H9 (cell line): ENCODE measurements around the gene SEMA7A. TPM values are rescaled to one million over a fixed set of nuclear protein-coding genes. Genes with fewer than 3 reads are reported as not detected.

ENCODE experiments used
- DNase-seq: peaks from one replicate; pipeline ENCODE4 v3.0.0-alpha.2; 2017
- H2AFZ ChIP-seq: one replicate; pipeline ENCODE4 v1.6.1; 2013; ENCODE audit warnings: mild to moderate bottlenecking, low read length, control low read depth, moderate library complexity
- H2AK5ac ChIP-seq: 2 replicates; pipeline ENCODE4 v1.6.1; 2013; ENCODE audit warnings: low read length, control low read depth, mixed read lengths; ENCODE audit not compliant: insufficient read length
- H2BK120ac ChIP-seq: one replicate; pipeline ENCODE4 v1.6.1; 2013; ENCODE audit warnings: low read depth, mild to moderate bottlenecking, low read length, control low read depth, inconsistent platforms; ENCODE audit not compliant: poor library complexity, severe bottlenecking
- H2BK12ac ChIP-seq: 2 replicates; pipeline ENCODE4 v1.6.1; 2013; ENCODE audit warnings: low read length, control low read depth, mixed read lengths, low read depth; ENCODE audit not compliant: insufficient read length
- H2BK15ac ChIP-seq: 2 replicates; pipeline ENCODE4 v1.6.1; 2013; ENCODE audit warnings: low read depth, low read length, control low read depth
- H2BK20ac ChIP-seq: one replicate; pipeline ENCODE4 v1.6.1; 2013; ENCODE audit warnings: low read depth, mild to moderate bottlenecking, low read length, control low read depth, inconsistent platforms; ENCODE audit not compliant: poor library complexity, severe bottlenecking
- H2BK5ac ChIP-seq: 2 replicates; pipeline ENCODE4 v1.6.1; 2013; ENCODE audit warnings: low read length, control low read depth, mixed read lengths; ENCODE audit not compliant: insufficient read length
- H3K14ac ChIP-seq: 2 replicates; pipeline ENCODE4 v1.6.1; 2013; ENCODE audit warnings: low read length, control low read depth; ENCODE audit not compliant: insufficient read depth
- H3K18ac ChIP-seq: 2 replicates; pipeline ENCODE4 v1.6.1; 2013; ENCODE audit warnings: low read depth, mild to moderate bottlenecking, mixed read lengths, low read length, control low read depth; ENCODE audit not compliant: insufficient read length
- H3K23ac ChIP-seq: 2 replicates; pipeline ENCODE4 v1.6.1; 2013; ENCODE audit warnings: low read length, control low read depth, mixed read lengths, low read depth; ENCODE audit not compliant: insufficient read length
- H3K23me2 ChIP-seq: 2 replicates; pipeline ENCODE4 v1.6.1; 2013; ENCODE audit warnings: low read depth, mild to moderate bottlenecking, mixed read lengths, low read length, control low read depth; ENCODE audit not compliant: insufficient read length, poor library complexity, severe bottlenecking
- H3K27ac ChIP-seq: 2 replicates; pipeline ENCODE4 v1.5.1; 2013; ENCODE audit warnings: low read length, control low read depth, mixed read lengths, low read depth; ENCODE audit not compliant: insufficient read length
- H3K27me3 ChIP-seq: 2 replicates; pipeline ENCODE4 v1.6.1; 2013; ENCODE audit warnings: low read length, control low read depth, inconsistent platforms; ENCODE audit not compliant: insufficient read depth
- H3K4ac ChIP-seq: 2 replicates; pipeline ENCODE4 v1.6.1; 2013; ENCODE audit warnings: low read depth, mild to moderate bottlenecking, control low read depth, inconsistent platforms, low read length, moderate library complexity
- H3K4me1 ChIP-seq: 2 replicates; pipeline ENCODE4 v1.6.1; 2013; ENCODE audit warnings: low read length, control low read depth, inconsistent platforms; ENCODE audit not compliant: insufficient read depth
- H3K4me2 ChIP-seq: 2 replicates; pipeline ENCODE4 v1.6.1; 2013; ENCODE audit warnings: low read length, control low read depth, mixed read lengths; ENCODE audit not compliant: insufficient read length, insufficient read depth
- H3K56ac ChIP-seq: 2 replicates; pipeline ENCODE4 v1.6.1; 2013; ENCODE audit warnings: low read depth, mild to moderate bottlenecking, mixed read lengths, low read length, control low read depth; ENCODE audit not compliant: insufficient read length
- H3K79me1 ChIP-seq: 2 replicates; pipeline ENCODE4 v1.6.1; 2013; ENCODE audit warnings: low read depth, mild to moderate bottlenecking, moderate library complexity, low read length, control low read depth, inconsistent platforms; ENCODE audit not compliant: insufficient read depth, poor library complexity, severe bottlenecking
- H3K79me2 ChIP-seq: 2 replicates; pipeline ENCODE4 v1.6.1; 2013; ENCODE audit warnings: low read length, control low read depth, inconsistent platforms; ENCODE audit not compliant: insufficient read depth
- H3K9ac ChIP-seq: 2 replicates; pipeline ENCODE4 v1.6.1; 2013; ENCODE audit warnings: low read length, control low read depth, mixed read lengths; ENCODE audit not compliant: insufficient read length; ENCODE audit errors: extremely low read depth
- H3K9me3 ChIP-seq: one replicate; pipeline ENCODE4 v1.6.1; 2013; ENCODE audit warnings: low read depth, low read length, inconsistent platforms; ENCODE audit not compliant: control insufficient read depth
- H3T11ph ChIP-seq: one replicate; pipeline ENCODE4 v1.6.1; 2013; ENCODE audit warnings: mild to moderate bottlenecking, low read length, control low read depth, inconsistent platforms
- H4K20me1 ChIP-seq: one replicate; pipeline ENCODE4 v1.6.1; 2013; ENCODE audit not compliant: control insufficient read depth, insufficient read length, insufficient read depth
- H4K5ac ChIP-seq: 2 replicates; pipeline ENCODE4 v1.6.1; 2013; ENCODE audit warnings: low read depth, mild to moderate bottlenecking, mixed read lengths, low read length, control low read depth; ENCODE audit not compliant: insufficient read length
- H4K8ac ChIP-seq: replicated peaks from 2 replicates; pipeline ENCODE4 v1.6.1; 2013; ENCODE audit warnings: low read length, control low read depth, mixed read lengths, low read depth; ENCODE audit not compliant: insufficient read length
- H4K91ac ChIP-seq: 2 replicates; pipeline ENCODE4 v1.6.1; 2013; ENCODE audit warnings: low read depth, mild to moderate bottlenecking, moderate library complexity, mixed read lengths, low read length, control low read depth; ENCODE audit not compliant: insufficient read length
- H3K27ac Mint-ChIP-seq, 3 experiments: 2 replicates in 2 of 3; 3 replicates in 1 of 3; pipeline ENCODE4 v1.8.0; 2020 to 2021; ENCODE audit warnings: mixed read lengths in 3 of 3, mild to moderate bottlenecking in 1 of 3, moderate library complexity in 1 of 3
- H3K27me3 Mint-ChIP-seq: 2 replicates; pipeline ENCODE4 v1.8.0; 2021; ENCODE audit warnings: low read depth, mild to moderate bottlenecking, moderate library complexity, mixed read lengths
- H3K36me3 Mint-ChIP-seq, 3 experiments: 2 replicates in 2 of 3; 3 replicates in 1 of 3; pipeline ENCODE4 v1.8.0; 2020 to 2021; ENCODE audit warnings: low read depth in 3 of 3, mixed read lengths in 3 of 3; ENCODE audit not compliant: insufficient read depth in 1 of 3
- H3K4me1 Mint-ChIP-seq, 2 experiments: 2 replicates each; pipeline ENCODE4 v1.8.0; 2020; ENCODE audit warnings: mixed read lengths in 2 of 2
- H3K4me3 Mint-ChIP-seq, 2 experiments: 2 replicates in 1 of 2; 3 replicates in 1 of 2; pipeline ENCODE4 v1.8.0; 2020 to 2021; ENCODE audit warnings: mild to moderate bottlenecking in 2 of 2, mixed read lengths in 2 of 2, moderate library complexity in 1 of 2
- H3K9me3 Mint-ChIP-seq, 2 experiments: 2 replicates in 1 of 2; 3 replicates in 1 of 2; pipeline ENCODE4 v1.8.0; 2020; ENCODE audit warnings: mild to moderate bottlenecking in 2 of 2, mixed read lengths in 2 of 2, moderate library complexity in 1 of 2
- WGBS: extraction: QIAGEN DNeasy Blood & Tissue Kit; methylation state at CpG from one replicate; pipeline ENCODE4 v1.1.7; 2013; ENCODE audit warnings: missing lambda C conversion rate, low lambda C conversion rate, mixed read lengths; ENCODE audit not compliant: insufficient read length; ENCODE audit errors: extremely low coverage; 5-methylcytosine and 5-hydroxymethylcytosine counted together
- total RNA-seq: library from RNA; stranded (reverse); gene quantifications from 2 replicates; pipeline ENCODE4 v1.2.1, GENCODE V29; 2021
- TF ChIP-seq, protein P1 (sequence below): fragments of 200-600 bp; sonication (generic); conservative IDR thresholded peaks from 3 replicates; pipeline ENCODE4 v1.8.0; 2021; ENCODE audit warnings: antibody characterized with exemption, mild to moderate bottlenecking

SEMA7A gene
- total RNA-seq, 1 experiment from 2014 or later = 5.7 TPM

DNA sequence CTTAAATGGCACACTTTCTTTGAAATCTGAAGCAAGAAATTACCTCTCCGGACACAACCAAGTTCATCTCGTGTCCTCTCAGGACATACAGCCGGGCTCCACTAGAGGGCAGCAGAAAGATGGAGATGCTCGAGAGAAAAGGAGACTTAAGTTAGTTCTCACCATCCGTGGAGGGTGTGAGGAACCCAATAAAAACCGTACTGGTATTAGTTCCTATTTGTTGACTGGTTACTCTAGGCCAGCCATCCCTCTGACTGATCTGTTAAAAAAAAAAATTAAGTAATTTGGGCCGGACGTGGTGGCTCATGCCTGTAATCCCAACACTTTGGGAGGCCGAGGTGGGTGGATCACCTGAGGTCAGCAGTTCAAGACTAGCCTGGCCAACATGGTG lies 58.5 kb downstream of the SEMA7A start:
- Histone ChIP-seq H3K18ac (no peak overlapping the region), H3K4me1 (no peaks in the 10 kb centered on the region; the same call in 1 of the 2 replicates), H2AFZ (no peak overlapping the region), H2BK5ac (no peak overlapping the region), H2AK5ac (no peak overlapping the region), H2BK120ac (no peak overlapping the region), H3K9ac (no peak overlapping the region), H3T11ph (no peak overlapping the region), H3K14ac (no peak overlapping the region), H3K79me2 (no peaks in the 10 kb centered on the region), H3K4me2 (peak overlapping the region; percentile 50), H3K56ac (no peak overlapping the region), H4K20me1 (no peaks in the 10 kb centered on the region), H3K9me3 (no peaks in the 10 kb centered on the region), H3K4ac (no peak overlapping the region), H4K91ac (no peak overlapping the region), H4K8ac (no peak overlapping the region), H3K79me1 (no peaks in the 10 kb centered on the region), H2BK20ac (no peak overlapping the region), H2BK15ac (no peak overlapping the region), H3K27ac (no peak overlapping the region), H2BK12ac (no peak overlapping the region), H3K23ac (no peak overlapping the region), H3K23me2 (peaks cover 11% of the 10 kb centered on the region), H3K27me3 (no peaks in the 10 kb centered on the region; the same call in 1 of the 2 replicates), H4K5ac (no peak overlapping the region)
- H3K36me3 Mint-ChIP-seq = no peaks in the 10 kb centered on the region
- TF ChIP-seq, protein P1, sequence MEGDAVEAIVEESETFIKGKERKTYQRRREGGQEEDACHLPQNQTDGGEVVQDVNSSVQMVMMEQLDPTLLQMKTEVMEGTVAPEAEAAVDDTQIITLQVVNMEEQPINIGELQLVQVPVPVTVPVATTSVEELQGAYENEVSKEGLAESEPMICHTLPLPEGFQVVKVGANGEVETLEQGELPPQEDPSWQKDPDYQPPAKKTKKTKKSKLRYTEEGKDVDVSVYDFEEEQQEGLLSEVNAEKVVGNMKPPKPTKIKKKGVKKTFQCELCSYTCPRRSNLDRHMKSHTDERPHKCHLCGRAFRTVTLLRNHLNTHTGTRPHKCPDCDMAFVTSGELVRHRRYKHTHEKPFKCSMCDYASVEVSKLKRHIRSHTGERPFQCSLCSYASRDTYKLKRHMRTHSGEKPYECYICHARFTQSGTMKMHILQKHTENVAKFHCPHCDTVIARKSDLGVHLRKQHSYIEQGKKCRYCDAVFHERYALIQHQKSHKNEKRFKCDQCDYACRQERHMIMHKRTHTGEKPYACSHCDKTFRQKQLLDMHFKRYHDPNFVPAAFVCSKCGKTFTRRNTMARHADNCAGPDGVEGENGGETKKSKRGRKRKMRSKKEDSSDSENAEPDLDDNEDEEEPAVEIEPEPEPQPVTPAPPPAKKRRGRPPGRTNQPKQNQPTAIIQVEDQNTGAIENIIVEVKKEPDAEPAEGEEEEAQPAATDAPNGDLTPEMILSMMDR = peak; percentile 83
- WGBS = no CpG with 5 or more reads among the region's 9 CpGs
- DNase-seq = peak; percentile 77
- H3K4me1 Mint-ChIP-seq = peaks cover 21 to 22% of the 10 kb centered on the region in 2 experiments
- no peaks in the 10 kb centered on the region for H3K9me3 Mint-ChIP-seq
- H3K4me3 Mint-ChIP-seq = peak overlapping the region; percentile 69 to 82
- no peak overlapping the region for H3K27ac Mint-ChIP-seq
- H3K27me3 Mint-ChIP-seq = peaks cover 17% of the 10 kb centered on the region
